MM.1S (cell line): ENCODE data around the gene PPIB.

Experiments
- DNase-seq: peaks from one replicate; pipeline ENCODE4 v3.0.0-alpha.2; 2015
- H2AFZ ChIP-seq: fragments of 300-600 bp; sonication (generic); 2 replicates; pipeline ENCODE4 v1.6.0; 2016; ENCODE audit warnings: antibody characterized with exemption, low read length
- H3F3A ChIP-seq: fragments of 300-600 bp; sonication (generic); 2 replicates; pipeline ENCODE4 v1.6.1; 2016; ENCODE audit warnings: mild to moderate bottlenecking, antibody characterized with exemption, low read length, moderate library complexity, mixed read lengths; ENCODE audit not compliant: insufficient read depth
- H3K27ac ChIP-seq: fragments of 300-600 bp; sonication (generic); 2 replicates; pipeline ENCODE4 v1.5.1; 2016; ENCODE audit warnings: mild to moderate bottlenecking, low read length
- H3K27me3 ChIP-seq: fragments of 300-600 bp; sonication (generic); replicated peaks from 2 replicates; pipeline ENCODE4 v1.6.0; 2016; ENCODE audit warnings: low read length; ENCODE audit not compliant: insufficient read depth
- H3K36me3 ChIP-seq: fragments of 300-600 bp; sonication (generic); replicated peaks from 2 replicates; pipeline ENCODE4 v1.6.1; 2016; ENCODE audit warnings: mild to moderate bottlenecking, low read length, mixed read lengths; ENCODE audit not compliant: insufficient read depth
- H3K4me1 ChIP-seq: fragments of 300-600 bp; sonication (generic); 2 replicates; pipeline ENCODE4 v1.6.1; 2016; ENCODE audit warnings: low read length, mixed read lengths
- H3K4me2 ChIP-seq: fragments of 300-600 bp; sonication (generic); 2 replicates; pipeline ENCODE4 v1.6.0; 2016; ENCODE audit warnings: low read depth, low read length
- H3K4me3 ChIP-seq: fragments of 300-600 bp; sonication (generic); 2 replicates; pipeline ENCODE4 v1.5.1; 2016; ENCODE audit warnings: low read length, mixed read lengths
- H3K79me2 ChIP-seq: fragments of 300-600 bp; sonication (generic); 2 replicates; pipeline ENCODE4 v1.6.1; 2016; ENCODE audit warnings: mixed run types, low read length, mixed read lengths
- H3K9ac ChIP-seq: fragments of 300-600 bp; sonication (generic); 2 replicates; pipeline ENCODE4 v1.6.1; 2016; ENCODE audit warnings: low read length, mixed read lengths
- H3K9me2 ChIP-seq: fragments of 300-600 bp; sonication (generic); replicated peaks from 2 replicates; pipeline ENCODE4 v1.6.1; 2016; ENCODE audit warnings: mild to moderate bottlenecking, low read length, mixed read lengths; ENCODE audit not compliant: insufficient read depth
- H3K9me3 ChIP-seq: fragments of 300-600 bp; sonication (generic); replicated peaks from 2 replicates; pipeline ENCODE4 v1.6.1; 2016; ENCODE audit warnings: mild to moderate bottlenecking, low read length, mixed read lengths; ENCODE audit not compliant: insufficient read depth
- H4K20me1 ChIP-seq: fragments of 300-600 bp; sonication (generic); 2 replicates; pipeline ENCODE4 v1.6.1; 2016; ENCODE audit warnings: mild to moderate bottlenecking, low read length, moderate library complexity, mixed read lengths; ENCODE audit not compliant: insufficient read depth
- EZH2 ChIP-seq: fragments of 300-600 bp; sonication (generic); optimal IDR thresholded peaks from 2 replicates; pipeline ENCODE3; 2017; ENCODE audit warnings: low read depth, mild to moderate bottlenecking, antibody characterized with exemption, low read length, mixed read lengths
- EZH2phosphoT487 ChIP-seq: fragments of 300-600 bp; sonication (generic); IDR thresholded peaks from 2 replicates; pipeline ENCODE4 v1.6.1; 2018; ENCODE audit warnings: antibody characterized with exemption, low read length
- TF ChIP-seq, protein P1 (sequence below): fragments of 300-600 bp; sonication (generic); IDR thresholded peaks from 2 replicates; pipeline ENCODE4 v1.5.1; 2016; ENCODE audit warnings: antibody characterized with exemption, low read length, mixed read lengths

PPIB gene

DNA sequence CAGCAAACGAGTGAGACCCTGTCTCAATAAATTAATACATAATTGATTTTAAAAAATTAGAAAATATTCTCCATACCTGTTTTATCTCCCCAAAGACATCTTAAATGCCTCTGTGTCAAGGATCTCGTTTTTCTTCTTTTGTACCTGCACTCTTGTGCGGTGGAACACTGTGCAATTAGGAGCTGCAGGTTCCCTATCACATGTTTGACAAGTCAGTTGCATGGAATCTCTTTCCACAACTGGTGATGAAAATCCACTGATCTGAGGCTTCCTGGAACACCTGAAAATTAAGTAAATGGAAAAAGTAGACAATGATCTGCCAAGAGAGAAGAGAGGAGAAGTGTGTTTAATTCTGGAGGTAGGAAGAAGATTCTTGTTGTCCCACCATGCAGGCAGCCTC lies 14.2 kb downstream of the PPIB start:
- Histone ChIP-seq H2AFZ (no peak overlapping the region), H3K9ac (no peak overlapping the region), H3K4me2 (no peak overlapping the region), H3K27me3 (no peaks in the 10 kb centered on the region), H3F3A (peaks cover 24% of the 10 kb centered on the region), H3K27ac (no peak overlapping the region), H3K9me3 (no peaks in the 10 kb centered on the region), H3K9me2 (no peaks in the 10 kb centered on the region), H3K4me1 (peaks cover 7% of the 10 kb centered on the region), H3K4me3 (no peak overlapping the region), H3K36me3 (no peaks in the 10 kb centered on the region), H3K79me2 (no peaks in the 10 kb centered on the region), H4K20me1 (no peaks in the 10 kb centered on the region)
- no peak for TF ChIP-seq EZH2
- TF ChIP-seq, protein P1, sequence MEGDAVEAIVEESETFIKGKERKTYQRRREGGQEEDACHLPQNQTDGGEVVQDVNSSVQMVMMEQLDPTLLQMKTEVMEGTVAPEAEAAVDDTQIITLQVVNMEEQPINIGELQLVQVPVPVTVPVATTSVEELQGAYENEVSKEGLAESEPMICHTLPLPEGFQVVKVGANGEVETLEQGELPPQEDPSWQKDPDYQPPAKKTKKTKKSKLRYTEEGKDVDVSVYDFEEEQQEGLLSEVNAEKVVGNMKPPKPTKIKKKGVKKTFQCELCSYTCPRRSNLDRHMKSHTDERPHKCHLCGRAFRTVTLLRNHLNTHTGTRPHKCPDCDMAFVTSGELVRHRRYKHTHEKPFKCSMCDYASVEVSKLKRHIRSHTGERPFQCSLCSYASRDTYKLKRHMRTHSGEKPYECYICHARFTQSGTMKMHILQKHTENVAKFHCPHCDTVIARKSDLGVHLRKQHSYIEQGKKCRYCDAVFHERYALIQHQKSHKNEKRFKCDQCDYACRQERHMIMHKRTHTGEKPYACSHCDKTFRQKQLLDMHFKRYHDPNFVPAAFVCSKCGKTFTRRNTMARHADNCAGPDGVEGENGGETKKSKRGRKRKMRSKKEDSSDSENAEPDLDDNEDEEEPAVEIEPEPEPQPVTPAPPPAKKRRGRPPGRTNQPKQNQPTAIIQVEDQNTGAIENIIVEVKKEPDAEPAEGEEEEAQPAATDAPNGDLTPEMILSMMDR: no peak
- no peak for DNase-seq

DNA sequence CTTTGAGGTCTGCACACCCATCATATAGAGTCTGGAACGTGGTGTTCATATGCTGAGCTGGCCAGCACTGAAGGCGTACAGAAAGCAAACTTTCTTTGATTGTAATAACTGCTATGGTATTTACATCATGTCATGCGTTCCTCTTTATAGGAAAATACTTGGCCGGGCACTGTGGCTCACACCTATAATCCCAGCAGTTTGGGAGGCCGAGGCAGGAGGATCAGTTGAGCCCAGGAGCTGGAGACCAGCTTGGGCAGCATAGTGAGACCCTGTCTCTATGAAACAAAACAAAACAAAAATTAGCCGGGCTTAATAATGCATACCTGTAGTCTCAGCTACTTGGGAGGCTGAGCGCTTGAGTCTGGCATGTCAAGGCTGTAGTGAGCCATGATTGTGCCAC lies 14.7 kb downstream of the PPIB start:
- no peaks in the 10 kb centered on the region for H3K27me3 ChIP-seq
- no peak for DNase-seq
- no peak overlapping the region for H3K4me2 ChIP-seq
- peaks cover 7% of the 10 kb centered on the region for H3K4me1 ChIP-seq
- peaks cover 19% of the 10 kb centered on the region for H3F3A ChIP-seq
- no peaks in the 10 kb centered on the region for H3K9me2 ChIP-seq
- no peak overlapping the region for H3K9ac ChIP-seq
- no peak overlapping the region for H2AFZ ChIP-seq
- H3K36me3 ChIP-seq: no peaks in the 10 kb centered on the region
- H3K4me3 ChIP-seq: no peak overlapping the region
- H3K9me3 ChIP-seq: no peaks in the 10 kb centered on the region
- no peaks in the 10 kb centered on the region for H4K20me1 ChIP-seq
- TF ChIP-seq, protein P1: no peak
- no peak for TF ChIP-seq EZH2
- TF ChIP-seq EZH2phosphoT487: no peak
- H3K79me2 ChIP-seq: no peaks in the 10 kb centered on the region
- no peak overlapping the region for H3K27ac ChIP-seq

DNA sequence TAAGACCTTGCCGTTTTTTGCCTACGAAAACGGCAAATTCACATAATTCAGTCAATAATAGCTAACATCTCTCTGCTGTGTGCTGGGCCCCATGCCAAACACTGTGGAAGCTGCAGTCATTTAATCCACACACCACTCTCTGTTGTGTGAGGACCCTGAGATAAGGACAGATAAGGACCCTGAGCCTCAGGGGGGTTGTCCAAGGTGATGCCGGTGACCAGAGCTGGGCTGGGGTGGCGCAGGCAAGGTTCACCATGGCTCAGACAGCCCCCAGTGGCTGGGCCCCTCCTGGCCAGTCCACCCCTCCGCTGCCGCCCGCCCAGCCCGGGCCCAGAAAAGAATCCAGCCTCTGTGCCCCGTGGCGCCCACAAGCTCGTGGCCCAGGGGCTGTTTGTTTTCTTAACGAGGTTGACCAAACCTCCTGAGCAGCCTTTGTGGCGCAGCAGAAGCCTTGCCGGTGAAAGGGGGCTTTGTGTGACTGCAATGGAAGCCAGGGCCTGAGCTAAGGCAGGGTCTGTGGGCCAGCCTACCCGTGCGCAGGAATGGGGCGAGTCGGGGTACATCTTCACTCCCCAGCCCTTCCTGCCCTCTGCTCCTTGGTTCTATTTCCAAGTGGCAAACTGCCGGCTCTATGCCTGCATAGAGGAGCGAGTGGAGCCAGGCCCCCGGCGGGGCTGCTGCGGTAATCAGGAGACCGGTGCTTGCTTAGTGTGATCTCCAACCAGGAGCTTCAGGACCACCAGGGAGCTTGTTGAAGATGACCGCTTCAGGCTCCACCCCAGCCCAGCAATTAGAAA lies 15.7 kb downstream of the PPIB start:
- Histone ChIP-seq H3K4me3 (no peak overlapping the region), H3F3A (peaks cover 9% of the 10 kb centered on the region), H2AFZ (no peak overlapping the region), H4K20me1 (no peaks in the 10 kb centered on the region), H3K9ac (no peak overlapping the region), H3K79me2 (no peaks in the 10 kb centered on the region), H3K27ac (no peak overlapping the region), H3K9me2 (no peaks in the 10 kb centered on the region), H3K4me2 (no peak overlapping the region), H3K36me3 (no peaks in the 10 kb centered on the region), H3K9me3 (no peaks in the 10 kb centered on the region), H3K4me1 (peaks cover 3% of the 10 kb centered on the region; the same call in 1 of the 2 replicates), H3K27me3 (no peaks in the 10 kb centered on the region)
- no peak for DNase-seq
- no peak for TF ChIP-seq EZH2phosphoT487
- TF ChIP-seq, protein P1: no peak
- TF ChIP-seq EZH2: no peak
